Esophagus squamous epithelium (tissue), 4 donors: ENCODE measurements around the gene RPAP3.

Experiments
- POLR2A ChIP-seq, 4 donors: fragments of 450-650 bp; IDR thresholded peaks; one replicate each; pipeline ENCODE4 v1.6.1; 2017; ENCODE audit warnings: antibody characterized with exemption in 4 of 4, mild to moderate bottlenecking in 4 of 4, moderate library complexity in 3 of 4
- TF ChIP-seq, protein P1 (sequence below), 6 experiments: fragments of 450-650 bp in 4 of 6; fragments of 200-600 bp in 2 of 6; sonication (generic) in 2 of 6; IDR thresholded peaks; one replicate each; pipeline ENCODE4 v1.5.1; 2016 to 2019; ENCODE audit warnings: antibody characterized with exemption in 6 of 6, mild to moderate bottlenecking in 4 of 6, moderate library complexity in 4 of 6

GRCh38 chr12:47714826-47715386, 9.1 kb upstream of the RPAP3 start:
- TF ChIP-seq, protein P1, sequence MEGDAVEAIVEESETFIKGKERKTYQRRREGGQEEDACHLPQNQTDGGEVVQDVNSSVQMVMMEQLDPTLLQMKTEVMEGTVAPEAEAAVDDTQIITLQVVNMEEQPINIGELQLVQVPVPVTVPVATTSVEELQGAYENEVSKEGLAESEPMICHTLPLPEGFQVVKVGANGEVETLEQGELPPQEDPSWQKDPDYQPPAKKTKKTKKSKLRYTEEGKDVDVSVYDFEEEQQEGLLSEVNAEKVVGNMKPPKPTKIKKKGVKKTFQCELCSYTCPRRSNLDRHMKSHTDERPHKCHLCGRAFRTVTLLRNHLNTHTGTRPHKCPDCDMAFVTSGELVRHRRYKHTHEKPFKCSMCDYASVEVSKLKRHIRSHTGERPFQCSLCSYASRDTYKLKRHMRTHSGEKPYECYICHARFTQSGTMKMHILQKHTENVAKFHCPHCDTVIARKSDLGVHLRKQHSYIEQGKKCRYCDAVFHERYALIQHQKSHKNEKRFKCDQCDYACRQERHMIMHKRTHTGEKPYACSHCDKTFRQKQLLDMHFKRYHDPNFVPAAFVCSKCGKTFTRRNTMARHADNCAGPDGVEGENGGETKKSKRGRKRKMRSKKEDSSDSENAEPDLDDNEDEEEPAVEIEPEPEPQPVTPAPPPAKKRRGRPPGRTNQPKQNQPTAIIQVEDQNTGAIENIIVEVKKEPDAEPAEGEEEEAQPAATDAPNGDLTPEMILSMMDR (IDR thresholded peaks at IDR 0.05) = no peak
- no peak for TF ChIP-seq POLR2A (IDR thresholded peaks at IDR 0.05)
